ENCODE results near the gene DVL1. TPM values are rescaled to one million over a fixed set of nuclear protein-coding genes. Genes with fewer than 3 reads are reported as not detected.

DVL1 gene
- total RNA-seq, 1 experiment from 2014 or later = 71.0 TPM

DNA sequence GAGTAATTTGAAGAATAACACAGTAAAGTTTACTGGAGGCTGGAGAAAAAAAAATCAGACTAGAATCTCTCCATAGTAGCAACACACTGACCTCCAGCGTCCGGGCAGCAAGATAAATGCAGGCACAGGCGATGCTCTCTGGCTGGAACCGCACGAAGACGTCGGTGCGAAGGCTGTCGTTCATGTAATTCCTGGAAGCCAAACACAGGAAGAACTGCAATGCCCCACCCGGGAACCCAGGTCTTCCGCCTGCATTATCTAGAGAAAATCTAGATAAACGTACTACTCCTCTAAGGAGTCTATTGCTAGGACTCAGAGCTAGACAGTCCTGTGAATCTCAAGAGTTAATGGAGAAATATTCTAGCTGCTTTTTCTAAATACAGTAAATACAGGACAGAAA, 41.5 kb upstream of the DVL1 start:
- Histone ChIP-seq H3K23ac (ENCODE audit: insufficient read length, low read depth, low read length) (no peak overlapping the region), H3K4me2 (ENCODE audit: insufficient read depth, insufficient read length, low read length) (no peak overlapping the region), H2BK15ac (ENCODE audit: low read depth, low read length) (no peak overlapping the region), H3K27me3 (ENCODE audit: insufficient read depth, low read length) (no peaks in the 10 kb centered on the region), H2AK5ac (ENCODE audit: insufficient read length, low read length) (no peak overlapping the region), H3T11ph (ENCODE audit: low read length) (no peak overlapping the region), H3K4me1 (ENCODE audit: insufficient read depth, low read length) (no peaks in the 10 kb centered on the region), H2BK12ac (ENCODE audit: insufficient read length, low read depth, low read length) (no peak overlapping the region), H2AFZ (ENCODE audit: low read length) (no peak overlapping the region), H3K9ac (ENCODE audit: extremely low read depth, insufficient read length, low read length) (no peak overlapping the region), H3K9me3 (ENCODE audit: control insufficient read depth, low read depth, low read length) (no peaks in the 10 kb centered on the region), H4K91ac (ENCODE audit: insufficient read length, low read depth, low read length) (no peak overlapping the region), H4K5ac (ENCODE audit: insufficient read length, low read depth, low read length) (no peak overlapping the region), H3K18ac (ENCODE audit: insufficient read length, low read depth, low read length) (no peak overlapping the region), H3K56ac (ENCODE audit: insufficient read length, low read depth, low read length) (no peak overlapping the region), H3K79me2 (ENCODE audit: insufficient read depth, low read length) (no peaks in the 10 kb centered on the region), H2BK120ac (ENCODE audit: low read depth, low read length, poor library complexity, severe bottlenecking) (no peak overlapping the region), H2BK5ac (ENCODE audit: insufficient read length, low read length) (no peak overlapping the region), H2BK20ac (ENCODE audit: low read depth, low read length, poor library complexity, severe bottlenecking) (no peak overlapping the region), H3K14ac (ENCODE audit: insufficient read depth, low read length) (no peak overlapping the region), H3K23me2 (ENCODE audit: insufficient read length, low read depth, low read length, poor library complexity, severe bottlenecking) (no peaks in the 10 kb centered on the region), H4K20me1 (ENCODE audit: control insufficient read depth, insufficient read depth, insufficient read length) (no peaks in the 10 kb centered on the region), H3K79me1 (ENCODE audit: insufficient read depth, low read depth, low read length, poor library complexity, severe bottlenecking) (no peaks in the 10 kb centered on the region), H4K8ac (replicated peaks; ENCODE audit: insufficient read length, low read depth, low read length) (no peak overlapping the region), H3K27ac (ENCODE audit: insufficient read length, low read depth, low read length) (no peak overlapping the region), H3K4ac (ENCODE audit: low read depth, low read length) (no peak overlapping the region)
- DNase-seq = no peak
- Mint-ChIP-seq H3K36me3 (ENCODE audit: insufficient read depth in 1 of 3, low read depth in 3 of 3) (peaks cover 78 to 100% (median 98%) of the 10 kb centered on the region in 3 experiments), H3K27me3 (ENCODE audit: low read depth) (no peaks in the 10 kb centered on the region), H3K9me3 (no peaks in the 10 kb centered on the region), H3K4me3 (no peak overlapping the region), H3K4me1 (no peaks in the 10 kb centered on the region), H3K27ac (no peak overlapping the region)
- TF ChIP-seq, protein P1, sequence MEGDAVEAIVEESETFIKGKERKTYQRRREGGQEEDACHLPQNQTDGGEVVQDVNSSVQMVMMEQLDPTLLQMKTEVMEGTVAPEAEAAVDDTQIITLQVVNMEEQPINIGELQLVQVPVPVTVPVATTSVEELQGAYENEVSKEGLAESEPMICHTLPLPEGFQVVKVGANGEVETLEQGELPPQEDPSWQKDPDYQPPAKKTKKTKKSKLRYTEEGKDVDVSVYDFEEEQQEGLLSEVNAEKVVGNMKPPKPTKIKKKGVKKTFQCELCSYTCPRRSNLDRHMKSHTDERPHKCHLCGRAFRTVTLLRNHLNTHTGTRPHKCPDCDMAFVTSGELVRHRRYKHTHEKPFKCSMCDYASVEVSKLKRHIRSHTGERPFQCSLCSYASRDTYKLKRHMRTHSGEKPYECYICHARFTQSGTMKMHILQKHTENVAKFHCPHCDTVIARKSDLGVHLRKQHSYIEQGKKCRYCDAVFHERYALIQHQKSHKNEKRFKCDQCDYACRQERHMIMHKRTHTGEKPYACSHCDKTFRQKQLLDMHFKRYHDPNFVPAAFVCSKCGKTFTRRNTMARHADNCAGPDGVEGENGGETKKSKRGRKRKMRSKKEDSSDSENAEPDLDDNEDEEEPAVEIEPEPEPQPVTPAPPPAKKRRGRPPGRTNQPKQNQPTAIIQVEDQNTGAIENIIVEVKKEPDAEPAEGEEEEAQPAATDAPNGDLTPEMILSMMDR (conservative IDR thresholded peaks at IDR 0.05) = no peak
- no CpG with 5 or more reads among the region's 12 CpGs for WGBS (ENCODE audit: extremely low coverage, insufficient read length, low lambda C conversion rate)
